ENCODE data around the gene BRCA2.
"Not testable (repeated sequence)": the region's sequence is repeated elsewhere in the genome, so short reads cannot be mapped to it uniquely, and the experiment has no call there.

The BRCA2 gene

DNA sequence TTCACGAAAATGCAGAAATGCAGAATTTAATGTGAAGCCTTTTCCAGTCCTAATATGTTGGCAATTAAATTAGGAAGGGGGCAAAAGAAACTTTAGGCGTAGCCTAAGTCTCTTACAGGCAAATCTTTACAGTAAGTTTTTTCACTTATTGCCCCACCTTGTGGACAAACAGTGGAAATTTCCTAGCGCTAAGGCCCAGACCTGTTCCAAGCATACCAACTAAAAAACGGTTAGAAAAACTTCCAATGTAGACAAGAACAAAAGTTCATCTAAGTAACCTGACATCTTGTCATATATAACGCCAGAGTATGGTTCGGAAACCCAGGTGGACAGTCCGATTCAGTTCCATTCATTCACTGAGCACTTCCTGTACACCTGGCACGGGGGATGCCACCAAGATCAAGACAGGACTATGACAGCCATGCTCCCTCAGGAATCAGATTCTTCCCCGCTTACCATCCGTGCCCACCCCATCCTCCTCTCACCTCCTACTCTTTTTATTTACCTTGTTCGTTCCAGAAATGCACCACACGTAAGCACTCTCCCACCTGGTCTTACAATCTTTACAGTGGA is 5.1 kb upstream of the BRCA2 start:
- DNase-seq = peak; percentile 65

- DNase-seq = no peak
These were observed 4.0 kb upstream of the BRCA2 start for GRCh38 chr13:32311188-32311897.

GRCh38 chr13:32314271-32315237 is 754 bp upstream of the BRCA2 start:
- DNase-seq = peak; percentile 9

- no peak for DNase-seq
These were observed 676 bp downstream of the BRCA2 start for GRCh38 chr13:32316028-32316339.

GRCh38 chr13:32316501-32316900 is 1.2 kb downstream of the BRCA2 start:
- DNase-seq = no peak

DNA sequence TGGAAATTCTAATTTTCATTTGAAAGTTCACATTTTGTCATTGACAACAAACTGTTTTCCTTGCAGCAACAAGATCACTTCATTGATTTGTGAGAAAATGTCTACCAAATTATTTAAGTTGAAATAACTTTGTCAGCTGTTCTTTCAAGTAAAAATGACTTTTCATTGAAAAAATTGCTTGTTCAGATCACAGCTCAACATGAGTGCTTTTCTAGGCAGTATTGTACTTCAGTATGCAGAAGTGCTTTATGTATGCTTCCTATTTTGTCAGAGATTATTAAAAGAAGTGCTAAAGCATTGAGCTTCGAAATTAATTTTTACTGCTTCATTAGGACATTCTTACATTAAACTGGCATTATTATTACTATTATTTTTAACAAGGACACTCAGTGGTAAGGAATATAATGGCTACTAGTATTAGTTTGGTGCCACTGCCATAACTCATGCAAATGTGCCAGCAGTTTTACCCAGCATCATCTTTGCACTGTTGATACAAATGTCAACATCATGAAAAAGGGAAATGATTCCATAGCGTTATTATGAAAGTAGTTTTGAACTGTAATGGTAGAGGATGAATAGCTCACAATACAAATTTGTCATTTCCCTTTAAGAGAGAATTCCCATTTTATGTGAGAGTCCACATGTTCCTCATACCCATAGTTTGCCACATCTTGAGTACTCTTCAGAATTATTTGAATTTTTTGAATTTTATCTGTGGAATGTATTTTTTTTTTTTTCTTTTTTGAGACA is 2.6 kb downstream of the BRCA2 start:
- DNase-seq = no peak

DNA sequence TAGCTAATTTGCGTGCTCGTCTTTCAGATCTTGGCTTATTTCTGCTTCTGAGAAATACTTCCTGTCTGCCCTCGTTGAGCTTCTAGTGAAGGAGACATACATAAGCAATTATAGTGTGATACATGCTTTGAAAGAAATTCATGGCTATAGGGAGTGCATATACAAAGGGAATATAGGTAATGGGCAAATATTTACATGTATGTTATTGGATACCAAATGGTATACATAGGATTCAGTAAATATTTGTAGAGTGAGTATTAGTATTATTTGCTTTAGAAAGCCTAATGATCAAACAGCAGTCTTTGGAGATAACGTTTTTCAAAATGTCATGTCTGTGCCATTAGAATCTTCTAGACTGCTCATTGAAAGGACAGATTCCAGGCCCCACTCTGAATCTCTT is 5.2 kb downstream of the BRCA2 start:
- no peak for DNase-seq

DNA sequence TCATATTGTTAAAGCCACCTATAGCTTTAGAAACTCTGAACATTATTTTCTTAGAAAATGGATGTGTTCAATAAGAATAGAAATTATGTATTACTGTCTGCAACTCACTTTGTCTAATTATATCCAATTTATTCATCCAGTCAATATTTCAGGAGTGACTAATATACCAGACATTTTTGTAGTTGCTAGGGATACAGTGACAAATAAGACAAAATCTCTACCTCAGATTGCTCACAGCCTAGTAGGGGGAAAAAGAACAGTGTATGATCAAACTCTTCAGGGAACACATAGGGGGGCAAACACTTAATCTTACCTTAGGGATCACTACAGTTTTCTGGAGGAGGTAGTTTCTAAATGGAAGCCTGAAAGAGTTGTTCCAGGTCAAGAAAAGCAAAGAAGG is 8.6 kb downstream of the BRCA2 start:
- no peak for DNase-seq

GRCh38 chr13:32330441-32330840 is 15.1 kb downstream of the BRCA2 start:
- DNase-seq = no peak

- DNase-seq = no peak
These were observed 19.4 kb downstream of the BRCA2 start for GRCh38 chr13:32334671-32335070.

DNA sequence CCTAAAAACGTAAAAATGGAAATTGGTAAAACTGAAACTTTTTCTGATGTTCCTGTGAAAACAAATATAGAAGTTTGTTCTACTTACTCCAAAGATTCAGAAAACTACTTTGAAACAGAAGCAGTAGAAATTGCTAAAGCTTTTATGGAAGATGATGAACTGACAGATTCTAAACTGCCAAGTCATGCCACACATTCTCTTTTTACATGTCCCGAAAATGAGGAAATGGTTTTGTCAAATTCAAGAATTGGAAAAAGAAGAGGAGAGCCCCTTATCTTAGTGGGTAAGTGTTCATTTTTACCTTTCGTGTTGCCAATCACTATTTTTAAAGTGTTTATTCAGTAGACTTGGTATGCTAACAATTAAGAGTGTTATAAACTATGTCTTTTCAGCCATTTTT is 25.6 kb downstream of the BRCA2 start:
- no peak for DNase-seq

DNA sequence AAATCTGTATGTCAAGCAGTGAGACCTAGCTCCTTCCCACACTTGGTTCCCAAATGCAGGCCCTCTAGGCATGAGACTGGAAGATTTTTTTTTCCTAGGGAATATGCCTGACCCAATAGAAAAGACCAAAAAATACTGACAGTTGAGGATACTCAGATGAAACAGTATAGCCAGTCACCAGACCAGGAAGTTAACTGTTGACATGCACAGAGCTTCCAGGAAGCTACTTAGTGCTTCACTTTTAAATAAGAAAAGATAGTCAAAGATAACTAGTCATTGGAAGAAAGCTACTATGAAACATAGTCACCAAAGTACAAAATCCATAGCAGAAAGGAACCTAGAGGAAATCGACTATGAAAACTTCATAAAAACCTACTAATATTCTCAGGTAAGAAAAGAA is 32.3 kb downstream of the BRCA2 start:
- DNase-seq = no peak

DNA sequence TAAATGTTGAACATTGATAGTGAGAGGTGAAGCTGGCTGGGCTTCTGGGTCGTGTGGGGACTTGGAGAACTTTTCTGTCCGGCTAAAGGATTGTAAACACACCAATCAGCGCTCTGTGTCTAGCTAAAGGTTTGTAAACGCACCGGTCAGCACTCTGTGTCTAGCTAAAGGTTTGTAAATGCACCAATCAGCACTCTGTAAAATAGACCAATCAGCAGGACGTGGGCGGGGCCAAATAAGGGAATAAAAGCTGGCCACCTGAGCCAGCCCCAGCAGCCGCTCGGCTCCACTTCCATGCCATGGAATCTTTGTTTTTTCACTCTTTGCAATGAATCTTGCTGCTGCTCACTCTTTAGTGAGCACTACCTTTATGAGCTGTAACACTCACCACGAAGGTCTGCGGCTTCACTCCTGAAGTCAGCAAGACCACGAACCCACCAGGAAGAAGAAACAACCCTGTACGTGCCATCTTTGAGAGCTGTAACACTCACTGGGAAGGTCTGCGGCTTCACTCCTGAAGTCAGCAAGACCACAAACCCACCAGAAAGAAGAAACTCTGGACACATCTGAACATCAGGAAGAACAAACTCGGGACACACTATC is 35.6 kb downstream of the BRCA2 start:
- DNase-seq = not testable (repeated sequence)

DNA sequence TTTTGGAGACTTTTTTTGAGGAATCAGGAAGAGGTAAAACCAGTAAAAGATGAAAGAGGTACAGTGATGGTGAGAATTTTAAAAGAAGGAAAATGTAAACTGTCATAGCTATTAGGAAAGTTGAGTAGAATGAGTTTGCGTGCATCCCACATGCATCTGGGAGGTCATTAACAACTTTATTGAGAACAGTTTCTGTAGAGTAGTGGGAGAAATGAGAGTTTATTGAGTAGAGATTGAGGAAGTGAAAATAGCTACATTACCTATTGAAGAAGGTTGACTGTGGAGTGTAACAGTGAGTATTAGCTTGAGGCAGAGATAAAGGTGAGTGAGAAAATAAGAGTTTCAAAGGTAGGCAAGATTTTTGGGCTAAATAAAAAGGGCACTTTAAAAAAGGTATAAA is 38.7 kb downstream of the BRCA2 start:
- DNase-seq = no peak

DNA sequence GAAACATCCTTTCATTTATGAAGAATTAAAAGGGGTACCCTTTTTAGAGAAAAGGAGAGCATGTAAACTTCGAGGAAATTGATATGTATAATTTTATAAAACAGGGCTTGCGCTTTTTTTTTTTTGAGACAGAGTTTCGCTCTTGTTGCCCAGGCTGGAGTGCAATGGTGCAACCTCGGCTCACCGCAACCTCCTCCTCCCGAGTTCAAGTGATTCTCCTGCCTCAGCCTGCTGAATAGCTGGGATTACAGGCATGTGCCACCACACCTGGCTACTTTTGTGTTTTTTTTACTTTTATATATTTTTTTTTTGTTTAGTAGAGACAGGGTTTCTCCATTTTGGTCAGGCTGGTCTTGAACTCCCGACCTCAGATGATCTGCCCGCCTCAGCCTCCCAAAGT is 40.6 kb downstream of the BRCA2 start:
- not testable (repeated sequence) for DNase-seq

DNA sequence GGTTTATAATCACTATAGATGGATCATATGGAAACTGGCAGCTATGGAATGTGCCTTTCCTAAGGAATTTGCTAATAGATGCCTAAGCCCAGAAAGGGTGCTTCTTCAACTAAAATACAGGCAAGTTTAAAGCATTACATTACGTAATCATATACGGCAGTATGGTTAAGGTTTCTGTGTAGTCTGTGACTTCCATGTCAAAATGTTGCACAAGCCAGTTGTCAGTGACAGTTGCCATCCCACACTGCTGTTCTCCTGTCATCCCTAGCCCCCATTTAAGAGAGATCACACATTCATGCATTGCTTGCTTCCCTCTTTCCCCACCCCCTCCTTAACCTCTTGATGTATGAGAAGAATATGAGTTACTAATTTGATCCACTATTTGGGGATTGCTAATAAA is 47.3 kb downstream of the BRCA2 start:
- no peak for DNase-seq

GRCh38 chr13:32370805-32371204 is 55.5 kb downstream of the BRCA2 start:
- DNase-seq = no peak

- no peak for DNase-seq
These were observed 61.5 kb downstream of the BRCA2 start for GRCh38 chr13:32376642-32377415.

DNA sequence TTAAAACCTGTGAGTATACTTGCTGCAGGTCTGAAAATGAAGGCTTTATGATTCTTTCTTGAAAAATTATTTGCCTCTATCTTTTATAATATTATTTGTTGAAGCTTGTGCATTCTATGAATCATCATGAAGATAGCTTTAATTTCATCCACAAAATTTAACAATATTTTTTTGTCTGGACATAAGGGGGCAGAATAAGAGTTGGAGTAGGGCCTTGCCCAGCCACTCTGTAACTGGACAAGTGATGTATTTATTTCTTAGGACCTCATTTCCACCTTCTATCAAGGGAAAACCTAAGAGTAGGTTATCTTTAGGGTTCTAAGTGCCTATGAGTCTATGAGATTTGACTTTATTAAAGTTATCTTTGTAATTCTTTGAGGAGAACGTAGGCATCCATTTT is 62.7 kb downstream of the BRCA2 start:
- DNase-seq = no peak

- peak; percentile 13 for DNase-seq
These were observed 66.2 kb downstream of the BRCA2 start for GRCh38 chr13:32381539-32381938.

DNA sequence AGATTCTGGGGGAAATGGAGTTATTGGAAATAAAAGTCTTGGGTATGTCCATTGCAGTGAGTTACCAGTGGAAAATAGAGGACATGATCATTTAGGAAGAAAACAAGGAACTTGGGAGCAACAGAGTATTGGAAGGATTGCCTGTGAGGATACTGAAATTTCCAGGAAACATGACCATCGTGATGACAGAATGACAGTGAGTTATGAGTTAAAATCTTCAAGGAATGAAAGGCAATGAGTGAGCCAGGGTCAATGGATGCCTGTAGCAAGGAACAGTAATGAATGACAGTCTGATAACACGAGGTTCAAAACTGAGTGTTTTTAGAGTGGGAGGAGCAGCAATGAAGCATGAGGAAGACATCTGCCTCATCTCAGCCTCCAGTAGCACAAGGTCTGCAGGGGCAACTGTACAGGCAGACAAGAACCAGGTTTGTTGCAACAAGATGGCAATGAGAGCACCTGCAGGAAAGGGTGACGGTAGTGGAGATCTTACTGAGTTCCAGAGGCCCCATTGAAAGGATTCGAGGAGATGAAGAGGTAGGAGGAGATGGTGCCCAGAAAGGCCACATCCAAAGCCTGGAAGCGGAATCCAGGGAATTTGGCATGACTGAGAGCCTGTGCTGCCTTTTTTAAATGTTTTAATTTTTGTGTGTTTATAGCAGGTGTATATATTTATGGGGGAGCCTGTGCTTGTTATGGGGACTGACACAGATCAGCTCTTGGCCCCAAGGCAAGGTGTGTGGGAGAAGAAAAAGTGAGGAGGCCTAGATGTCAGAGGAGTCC is 68.7 kb downstream of the BRCA2 start:
- DNase-seq = no peak
